GM23338 (cell line): ENCODE results near the gene CYP46A1. TPM values are rescaled to one million over a fixed set of nuclear protein-coding genes. Genes with fewer than 3 reads are reported as not detected.

Experiments
- ATAC-seq: fragments of 200-7000 bp; cut with Tn5 transposase; 3 replicates; pipeline ENCODE4 v1.9.1; 2020
- DNase-seq: peaks from one replicate; pipeline ENCODE4 v3.0.0-alpha.2; 2015; ENCODE audit warnings: low spot score
- H2AFZ ChIP-seq: fragments of 200-600 bp; sonication (generic); 2 replicates; pipeline ENCODE4 v1.8.0; 2016; ENCODE audit warnings: antibody characterized with exemption, mild to moderate bottlenecking, moderate library complexity
- H3F3A ChIP-seq: fragments of 200-600 bp; sonication (generic); replicated peaks from 2 replicates; pipeline ENCODE4 v1.8.0; 2017; ENCODE audit warnings: antibody characterized with exemption, mixed run types, low read depth
- H3K27ac ChIP-seq: fragments of 200-600 bp; sonication (generic); 2 replicates; pipeline ENCODE4 v1.6.1; 2016; ENCODE audit warnings: low read depth
- H3K27me3 ChIP-seq: fragments of 200-600 bp; sonication (generic); 2 replicates; pipeline ENCODE4 v1.8.0; 2016; ENCODE audit warnings: mild to moderate bottlenecking, mixed run types, moderate library complexity; ENCODE audit not compliant: insufficient read depth
- H3K36me3 ChIP-seq: fragments of 200-600 bp; sonication (generic); 2 replicates; pipeline ENCODE4 v1.8.0; 2016; ENCODE audit warnings: mild to moderate bottlenecking; ENCODE audit not compliant: insufficient read depth
- H3K4me1 ChIP-seq: fragments of 200-600 bp; sonication (generic); 2 replicates; pipeline ENCODE4 v1.8.0; 2016; ENCODE audit warnings: mild to moderate bottlenecking, moderate library complexity; ENCODE audit not compliant: insufficient read depth
- H3K4me2 ChIP-seq: fragments of 200-600 bp; sonication (generic); 2 replicates; pipeline ENCODE4 v1.7.1; 2017; ENCODE audit warnings: mixed run types
- H3K4me3 ChIP-seq: fragments of 200-600 bp; sonication (generic); 2 replicates; pipeline ENCODE4 v1.6.1; 2016; ENCODE audit warnings: mixed run types
- H3K79me2 ChIP-seq: fragments of 200-600 bp; sonication (generic); replicated peaks from 2 replicates; pipeline ENCODE4 v1.8.0; 2017; ENCODE audit warnings: mild to moderate bottlenecking; ENCODE audit not compliant: insufficient read depth
- H3K9me2 ChIP-seq: fragments of 200-600 bp; sonication (generic); 2 replicates; pipeline ENCODE4 v1.8.0; 2017; ENCODE audit not compliant: insufficient read depth
- H4K20me1 ChIP-seq: fragments of 200-600 bp; sonication (generic); replicated peaks from 2 replicates; pipeline ENCODE4 v1.8.0; 2017; ENCODE audit warnings: mild to moderate bottlenecking; ENCODE audit not compliant: insufficient read depth
- H3K27ac Mint-ChIP-seq: 2 replicates; pipeline ENCODE4 v1.8.0; 2020; ENCODE audit warnings: inconsistent platforms, mild to moderate bottlenecking, moderate library complexity, mixed read lengths
- H3K27me3 Mint-ChIP-seq: 3 replicates; pipeline ENCODE4 v1.8.0; 2022; ENCODE audit warnings: low read depth, mild to moderate bottlenecking, moderate library complexity, mixed read lengths, inconsistent platforms; ENCODE audit not compliant: insufficient read depth, poor library complexity
- H3K36me3 Mint-ChIP-seq: 3 replicates; pipeline ENCODE4 v1.8.0; 2021; ENCODE audit warnings: low read depth, mild to moderate bottlenecking, inconsistent platforms, moderate library complexity, mixed read lengths
- H3K4me1 Mint-ChIP-seq: 3 replicates; pipeline ENCODE4 v1.8.0; 2020; ENCODE audit warnings: mild to moderate bottlenecking, inconsistent platforms, mixed read lengths
- H3K4me3 Mint-ChIP-seq: 3 replicates; pipeline ENCODE4 v1.8.0; 2021; ENCODE audit warnings: moderate library complexity, mild to moderate bottlenecking, inconsistent platforms, mixed read lengths
- H3K9me3 Mint-ChIP-seq: 3 replicates; pipeline ENCODE4 v1.8.0; 2020; ENCODE audit warnings: moderate library complexity, mild to moderate bottlenecking, inconsistent platforms, mixed read lengths
- CREB1 ChIP-seq: fragments of 250-450 bp; sonication (Bioruptor Pico); IDR thresholded peaks from 2 replicates; pipeline ENCODE4 v1.5.0; 2020; ENCODE audit warnings: low read depth, mild to moderate bottlenecking, moderate library complexity
- EZH2 ChIP-seq: fragments of 200-600 bp; sonication (generic); IDR thresholded peaks from one replicate; pipeline ENCODE4 v1.8.0; 2017; ENCODE audit warnings: antibody characterized with exemption, mild to moderate bottlenecking, low read depth; ENCODE audit not compliant: unreplicated experiment
- EZH2phosphoT487 ChIP-seq: fragments of 200-600 bp; sonication (generic); IDR thresholded peaks from one replicate; pipeline ENCODE4 v1.8.1; 2018; ENCODE audit warnings: antibody characterized with exemption; ENCODE audit not compliant: unreplicated experiment
- JUNB ChIP-seq: IDR thresholded peaks from one replicate; pipeline ENCODE4 v1.6.1; 2016; ENCODE audit warnings: antibody characterized with exemption; ENCODE audit not compliant: unreplicated experiment
- NANOG ChIP-seq: IDR thresholded peaks from 2 replicates; pipeline ENCODE4 v1.6.1; 2016; ENCODE audit warnings: antibody characterized with exemption, borderline replicate concordance
- STAT1 ChIP-seq: IDR thresholded peaks from one replicate; pipeline ENCODE4 v1.6.1; 2016; ENCODE audit warnings: antibody characterized with exemption; ENCODE audit not compliant: unreplicated experiment
- ZNF114 ChIP-seq: fragments of 250-450 bp; sonication (Bioruptor Pico); IDR thresholded peaks from 2 replicates; pipeline ENCODE4 v1.5.0; 2020; ENCODE audit warnings: mild to moderate bottlenecking, moderate library complexity
- ZNF331 ChIP-seq: fragments of 250-450 bp; sonication (Bioruptor Pico); IDR thresholded peaks from 2 replicates; pipeline ENCODE4 v1.5.0; 2020; ENCODE audit warnings: low read depth, mild to moderate bottlenecking, moderate library complexity
- polyA plus RNA-seq: library from polyadenylated mRNA; unstranded; fragments of >200 nt; fragmentation: Nextera tagmentation; extraction: Ambion mirVana; gene quantifications from 2 replicates; pipeline ENCODE4 v1.2.1, GENCODE V29; 2016
- total RNA-seq: library from RNA; depleted of rRNA; stranded (reverse); fragments of >200 nt; shearing (Covaris generic); gene quantifications from 2 replicates; pipeline ENCODE4 v1.2.3, GENCODE V29; 2014
- TF ChIP-seq, protein P1 (sequence below): IDR thresholded peaks from 2 replicates; pipeline ENCODE4 v1.6.1; 2016; ENCODE audit warnings: antibody characterized with exemption
- TF ChIP-seq, protein P2 (sequence below), 2 experiments: fragments of 200-600 bp in 1 of 2; sonication (generic) in 1 of 2; conservative IDR thresholded peaks; 2 replicates each; pipeline versions ENCODE4 v1.5.1 to v1.6.1; 2016 to 2017; ENCODE audit warnings: antibody characterized with exemption in 2 of 2, low read depth in 2 of 2, mild to moderate bottlenecking in 2 of 2, moderate library complexity in 1 of 2
- TF ChIP-seq, protein P3 (sequence below): IDR thresholded peaks from one replicate; pipeline ENCODE4 v1.6.1; 2018; ENCODE audit warnings: antibody characterized with exemption; ENCODE audit not compliant: unreplicated experiment

CYP46A1 gene
- total and polyA plus RNA-seq, 2 experiments from 2014 or later = 0.59 to 0.66 TPM

DNA sequence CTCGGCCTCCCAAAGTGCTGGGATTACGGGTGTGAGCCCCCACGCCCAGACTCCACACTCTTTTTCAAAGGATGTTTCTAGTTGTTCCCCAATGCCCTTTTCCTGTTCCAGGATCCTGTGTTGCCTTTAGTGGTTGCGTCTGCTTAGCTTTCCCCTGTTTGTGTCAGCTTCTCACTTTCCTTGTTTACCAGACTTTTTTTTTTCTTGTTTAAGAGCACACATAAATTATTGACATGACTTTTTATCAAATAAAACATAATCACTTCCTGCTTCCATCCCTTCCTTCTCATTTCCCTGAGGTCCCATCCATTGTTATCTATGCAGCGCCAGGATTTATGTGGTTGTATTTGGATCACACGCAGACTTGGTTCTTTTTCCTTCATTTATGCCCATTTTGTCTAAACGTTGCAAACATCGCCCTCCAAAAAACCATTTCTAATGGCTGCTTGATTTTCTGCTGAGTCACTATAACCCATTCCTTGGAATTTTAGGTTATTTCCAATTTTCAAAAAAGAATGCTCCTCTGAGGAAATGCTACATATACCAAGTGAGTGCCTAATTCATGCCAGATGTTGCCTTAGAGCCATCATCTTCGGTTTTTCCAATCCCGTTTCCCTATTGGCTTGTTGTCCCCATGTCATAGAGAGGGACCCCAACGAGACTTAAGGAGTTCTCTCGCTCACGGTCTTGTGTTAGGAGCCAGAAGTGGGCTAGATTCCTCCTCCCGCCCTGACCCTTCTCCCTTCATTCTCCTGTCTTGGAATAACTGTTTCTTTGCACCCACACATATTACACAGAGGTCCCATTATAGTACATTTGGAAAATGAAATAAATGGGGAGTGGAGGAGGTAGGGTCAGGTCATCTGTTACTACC is 13.5 kb upstream of the CYP46A1 start (continued):
- TF ChIP-seq NANOG (no peak), EZH2phosphoT487 (no peak)

DNA sequence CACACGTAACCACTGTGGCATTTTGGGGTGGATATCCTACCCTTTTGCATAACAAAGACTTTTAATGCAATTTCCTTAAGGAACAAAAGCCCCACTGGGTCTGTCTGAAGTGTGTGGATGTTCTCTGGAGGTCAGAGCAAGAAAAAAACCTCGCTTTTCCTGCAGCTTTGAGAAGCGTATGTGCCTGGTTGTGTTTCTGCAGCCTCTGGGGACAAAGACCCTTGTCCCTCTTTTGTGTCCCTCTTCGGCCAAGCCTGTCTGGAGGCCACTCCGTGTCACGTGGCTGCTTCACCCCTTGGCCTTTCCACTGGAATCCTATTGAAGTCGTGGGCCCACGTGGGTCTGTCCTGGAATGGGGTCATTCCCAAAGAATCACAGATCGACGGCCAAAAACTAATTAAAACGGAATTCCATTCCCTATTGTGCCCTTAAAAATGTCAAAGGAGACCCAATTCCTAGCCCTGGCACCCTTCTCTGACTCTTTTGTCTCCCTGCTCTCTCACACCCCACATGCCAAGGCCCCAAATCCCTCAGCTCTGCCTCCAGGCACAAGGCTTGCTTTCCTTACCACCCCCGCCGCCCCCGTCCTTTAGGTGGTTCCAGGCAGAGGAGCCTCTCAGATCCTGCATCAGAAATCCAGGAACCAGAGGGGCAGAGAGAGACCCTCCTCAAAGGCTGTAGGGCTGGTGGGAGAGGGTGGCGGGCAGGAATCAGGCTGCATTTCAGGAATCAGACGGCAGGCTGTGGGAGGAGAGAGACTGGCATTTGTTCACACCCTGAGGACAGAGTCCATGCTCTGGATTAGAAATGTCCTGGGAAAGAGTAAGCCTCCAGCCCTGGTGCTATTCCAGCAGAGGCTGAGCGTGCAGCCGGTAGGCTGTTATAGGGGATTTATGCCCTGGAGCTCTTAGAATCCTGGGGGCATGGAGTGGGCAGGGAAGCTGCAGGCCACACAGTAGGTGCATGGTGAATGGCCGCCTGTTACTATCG is 12.6 kb upstream of the CYP46A1 start:
- H3K4me2 ChIP-seq = peak overlapping the region; percentile 69
- ATAC-seq (peak; percentile 13; the same call in 2 of the 3 replicates), DNase-seq (no peak)
- H3K4me3 Mint-ChIP-seq = peak overlapping the region; percentile 20; the same call in 1 of the 3 replicates
- peaks cover 50% of the 10 kb centered on the region for H3K4me1 Mint-ChIP-seq
- H3K36me3 ChIP-seq = no peaks in the 10 kb centered on the region
- peaks cover 31% of the 10 kb centered on the region for H3K4me1 ChIP-seq
- H3K27me3 Mint-ChIP-seq = peaks cover 14% of the 10 kb centered on the region
- H3K4me3 ChIP-seq = peak overlapping the region; percentile 9; the same call in 1 of the 2 replicates
- no peaks in the 10 kb centered on the region for H3K27me3 ChIP-seq
- H4K20me1 ChIP-seq = no peaks in the 10 kb centered on the region
- 0 out of 3 replicates have a peak, but pooled peaks cover under 1% of the 10 kb centered on the region for H3K36me3 Mint-ChIP-seq
- H3K9me3 Mint-ChIP-seq = peaks cover 3% of the 10 kb centered on the region; the same call in 2 of the 3 replicates
- no peaks in the 10 kb centered on the region; the same call in 1 of the 2 replicates for H3F3A ChIP-seq
- no peaks in the 10 kb centered on the region for H3K79me2 ChIP-seq
- H3K27ac Mint-ChIP-seq = peak overlapping the region; percentile 78
- no peak overlapping the region for H3K27ac ChIP-seq
- no peaks in the 10 kb centered on the region for H3K9me2 ChIP-seq
- peak overlapping the region; percentile 14; the same call in 1 of the 2 replicates for H2AFZ ChIP-seq
- TF ChIP-seq, protein P1, sequence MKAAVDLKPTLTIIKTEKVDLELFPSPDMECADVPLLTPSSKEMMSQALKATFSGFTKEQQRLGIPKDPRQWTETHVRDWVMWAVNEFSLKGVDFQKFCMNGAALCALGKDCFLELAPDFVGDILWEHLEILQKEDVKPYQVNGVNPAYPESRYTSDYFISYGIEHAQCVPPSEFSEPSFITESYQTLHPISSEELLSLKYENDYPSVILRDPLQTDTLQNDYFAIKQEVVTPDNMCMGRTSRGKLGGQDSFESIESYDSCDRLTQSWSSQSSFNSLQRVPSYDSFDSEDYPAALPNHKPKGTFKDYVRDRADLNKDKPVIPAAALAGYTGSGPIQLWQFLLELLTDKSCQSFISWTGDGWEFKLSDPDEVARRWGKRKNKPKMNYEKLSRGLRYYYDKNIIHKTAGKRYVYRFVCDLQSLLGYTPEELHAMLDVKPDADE = no peak
- TF ChIP-seq CREB1 (CRISPR knock-in tag) (no peak), EZH2phosphoT487 (no peak), JUNB (no peak), NANOG (no peak), ZNF114 (CRISPR knock-in tag) (no peak), STAT1 (no peak), EZH2 (no peak), ZNF331 (CRISPR knock-in tag) (no peak)
- TF ChIP-seq, protein P2, sequence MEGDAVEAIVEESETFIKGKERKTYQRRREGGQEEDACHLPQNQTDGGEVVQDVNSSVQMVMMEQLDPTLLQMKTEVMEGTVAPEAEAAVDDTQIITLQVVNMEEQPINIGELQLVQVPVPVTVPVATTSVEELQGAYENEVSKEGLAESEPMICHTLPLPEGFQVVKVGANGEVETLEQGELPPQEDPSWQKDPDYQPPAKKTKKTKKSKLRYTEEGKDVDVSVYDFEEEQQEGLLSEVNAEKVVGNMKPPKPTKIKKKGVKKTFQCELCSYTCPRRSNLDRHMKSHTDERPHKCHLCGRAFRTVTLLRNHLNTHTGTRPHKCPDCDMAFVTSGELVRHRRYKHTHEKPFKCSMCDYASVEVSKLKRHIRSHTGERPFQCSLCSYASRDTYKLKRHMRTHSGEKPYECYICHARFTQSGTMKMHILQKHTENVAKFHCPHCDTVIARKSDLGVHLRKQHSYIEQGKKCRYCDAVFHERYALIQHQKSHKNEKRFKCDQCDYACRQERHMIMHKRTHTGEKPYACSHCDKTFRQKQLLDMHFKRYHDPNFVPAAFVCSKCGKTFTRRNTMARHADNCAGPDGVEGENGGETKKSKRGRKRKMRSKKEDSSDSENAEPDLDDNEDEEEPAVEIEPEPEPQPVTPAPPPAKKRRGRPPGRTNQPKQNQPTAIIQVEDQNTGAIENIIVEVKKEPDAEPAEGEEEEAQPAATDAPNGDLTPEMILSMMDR (conservative IDR thresholded peaks at IDR 0.05; ENCODE audit: low read depth in 2 of 2) = no peak
- TF ChIP-seq, protein P3, sequence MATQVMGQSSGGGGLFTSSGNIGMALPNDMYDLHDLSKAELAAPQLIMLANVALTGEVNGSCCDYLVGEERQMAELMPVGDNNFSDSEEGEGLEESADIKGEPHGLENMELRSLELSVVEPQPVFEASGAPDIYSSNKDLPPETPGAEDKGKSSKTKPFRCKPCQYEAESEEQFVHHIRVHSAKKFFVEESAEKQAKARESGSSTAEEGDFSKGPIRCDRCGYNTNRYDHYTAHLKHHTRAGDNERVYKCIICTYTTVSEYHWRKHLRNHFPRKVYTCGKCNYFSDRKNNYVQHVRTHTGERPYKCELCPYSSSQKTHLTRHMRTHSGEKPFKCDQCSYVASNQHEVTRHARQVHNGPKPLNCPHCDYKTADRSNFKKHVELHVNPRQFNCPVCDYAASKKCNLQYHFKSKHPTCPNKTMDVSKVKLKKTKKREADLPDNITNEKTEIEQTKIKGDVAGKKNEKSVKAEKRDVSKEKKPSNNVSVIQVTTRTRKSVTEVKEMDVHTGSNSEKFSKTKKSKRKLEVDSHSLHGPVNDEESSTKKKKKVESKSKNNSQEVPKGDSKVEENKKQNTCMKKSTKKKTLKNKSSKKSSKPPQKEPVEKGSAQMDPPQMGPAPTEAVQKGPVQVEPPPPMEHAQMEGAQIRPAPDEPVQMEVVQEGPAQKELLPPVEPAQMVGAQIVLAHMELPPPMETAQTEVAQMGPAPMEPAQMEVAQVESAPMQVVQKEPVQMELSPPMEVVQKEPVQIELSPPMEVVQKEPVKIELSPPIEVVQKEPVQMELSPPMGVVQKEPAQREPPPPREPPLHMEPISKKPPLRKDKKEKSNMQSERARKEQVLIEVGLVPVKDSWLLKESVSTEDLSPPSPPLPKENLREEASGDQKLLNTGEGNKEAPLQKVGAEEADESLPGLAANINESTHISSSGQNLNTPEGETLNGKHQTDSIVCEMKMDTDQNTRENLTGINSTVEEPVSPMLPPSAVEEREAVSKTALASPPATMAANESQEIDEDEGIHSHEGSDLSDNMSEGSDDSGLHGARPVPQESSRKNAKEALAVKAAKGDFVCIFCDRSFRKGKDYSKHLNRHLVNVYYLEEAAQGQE = no peak
